ENCODE results near the gene DNAJB8. TPM values are rescaled to one million over a fixed set of nuclear protein-coding genes. Genes with fewer than 3 reads are reported as not detected.

The DNAJB8 gene
- total RNA-seq, 2 experiments from 2014 or later: not detected

- peaks cover 77% of the 10 kb centered on the region for H3K27me3 Mint-ChIP-seq
- intact Hi-C loops (cut with micrococcal nuclease): no loop called here
- POLR2A ChIA-PET: no interaction called here
- peak overlapping the region; percentile 73 for H3K4me3 Mint-ChIP-seq
- no peaks in the 10 kb centered on the region for H3K36me3 Mint-ChIP-seq
- no peak overlapping the region for H3K27ac Mint-ChIP-seq
- peaks cover 42% of the 10 kb centered on the region for H3K4me1 Mint-ChIP-seq (ENCODE audit: low read depth)
- CTCF ChIA-PET: interaction anchor here (0.8 to 2.1 kb wide), 3 partner anchors 11 to 61 kb away, joined by 3 to 6 read pairs (median 6); no protein-coding TSS in a partner anchor
- H3K9me3 Mint-ChIP-seq: no peaks in the 10 kb centered on the region
- peak; percentile 18 for DNase-seq
These were observed 20.2 kb upstream of the DNAJB8 start for GRCh38 chr3:128486681-128487537.

- CTCF ChIA-PET: interaction anchor here (0.8 to 1.0 kb wide), 2 partner anchors 13 to 60 kb away, joined by 3 read pairs; no protein-coding TSS in a partner anchor
- Mint-ChIP-seq H3K27ac (no peak overlapping the region), H3K9me3 (no peaks in the 10 kb centered on the region), H3K4me3 (peak overlapping the region; percentile 6), H3K27me3 (peaks cover 74% of the 10 kb centered on the region), H3K36me3 (no peaks in the 10 kb centered on the region), H3K4me1 (ENCODE audit: low read depth) (peaks cover 38% of the 10 kb centered on the region)
- no peak for DNase-seq
- intact Hi-C loops (cut with micrococcal nuclease): no loop called here
- POLR2A ChIA-PET: no interaction called here
These were observed 19.5 kb upstream of the DNAJB8 start for GRCh38 chr3:128486205-128486628.

GRCh38 chr3:128485282-128486204 lies 18.9 kb upstream of the DNAJB8 start:
- no peak overlapping the region for H3K27ac Mint-ChIP-seq
- peaks cover 34% of the 10 kb centered on the region for H3K4me1 Mint-ChIP-seq (ENCODE audit: low read depth)
- peaks cover 72% of the 10 kb centered on the region for H3K27me3 Mint-ChIP-seq
- POLR2A ChIA-PET: no interaction called here
- H3K36me3 Mint-ChIP-seq: no peaks in the 10 kb centered on the region
- intact Hi-C loops (cut with micrococcal nuclease): no loop called here
- no peaks in the 10 kb centered on the region for H3K9me3 Mint-ChIP-seq
- CTCF ChIA-PET: interaction anchor here (0.8 to 1.0 kb wide), 2 partner anchors 13 to 60 kb away, joined by 3 read pairs; no protein-coding TSS in a partner anchor
- no peak overlapping the region for H3K4me3 Mint-ChIP-seq
- no peak for DNase-seq

GRCh38 chr3:128484404-128485281 lies 18.0 kb upstream of the DNAJB8 start:
- CTCF ChIA-PET: no interaction called here
- DNase-seq: no peak
- intact Hi-C loops (cut with micrococcal nuclease): no loop called here

GRCh38 chr3:128483657-128484403 lies 17.1 kb upstream of the DNAJB8 start:
- Mint-ChIP-seq H3K9me3 (no peaks in the 10 kb centered on the region), H3K27me3 (peaks cover 66% of the 10 kb centered on the region), H3K4me1 (ENCODE audit: low read depth) (peaks cover 29% of the 10 kb centered on the region), H3K4me3 (no peak overlapping the region), H3K36me3 (no peaks in the 10 kb centered on the region), H3K27ac (no peak overlapping the region)
- intact Hi-C loops (cut with micrococcal nuclease): loop anchor here (1.0 kb wide), 1 partner anchor 7 kb away; no protein-coding TSS in a partner anchor
- CTCF ChIA-PET: interaction anchor here (1.0 to 2.5 kb wide), 3 partner anchors 46 to 197 kb away, joined by 3 to 6 read pairs (median 3); no protein-coding TSS in a partner anchor
- POLR2A ChIA-PET: interaction anchor here (0.7 kb wide), 1 partner anchor 35 kb away, joined by 3 read pairs; no protein-coding TSS in a partner anchor
- peak; percentile 15 for DNase-seq

More at GRCh38 chr3:128484404-128485281, 18.0 kb upstream of the DNAJB8 start:
- Mint-ChIP-seq H3K27ac (no peak overlapping the region), H3K4me3 (no peak overlapping the region), H3K9me3 (no peaks in the 10 kb centered on the region), H3K4me1 (ENCODE audit: low read depth) (peaks cover 30% of the 10 kb centered on the region), H3K27me3 (peaks cover 65% of the 10 kb centered on the region), H3K36me3 (no peaks in the 10 kb centered on the region)
- POLR2A ChIA-PET: no interaction called here

- Mint-ChIP-seq H3K9me3 (no peaks in the 10 kb centered on the region), H3K4me3 (no peak overlapping the region), H3K27me3 (peaks cover 68% of the 10 kb centered on the region), H3K36me3 (no peaks in the 10 kb centered on the region), H3K4me1 (ENCODE audit: low read depth) (peaks cover 22% of the 10 kb centered on the region), H3K27ac (no peak overlapping the region)
- POLR2A ChIA-PET: interaction anchor here (0.7 kb wide), 1 partner anchor 34 kb away, joined by 3 read pairs; no protein-coding TSS in a partner anchor
- intact Hi-C loops (cut with micrococcal nuclease): loop anchor here (1.0 kb wide), 1 partner anchor 8 kb away; no protein-coding TSS in a partner anchor
- CTCF ChIA-PET: interaction anchor here (0.8 to 2.5 kb wide), 5 partner anchors 14 to 197 kb away, joined by 3 to 6 read pairs (median 3); no protein-coding TSS in a partner anchor
- DNase-seq: no peak
These were observed 16.3 kb upstream of the DNAJB8 start for GRCh38 chr3:128482666-128483656.

GRCh38 chr3:128482175-128482574 lies 15.5 kb upstream of the DNAJB8 start:
- POLR2A ChIA-PET: no interaction called here
- Mint-ChIP-seq H3K27ac (no peak overlapping the region), H3K4me3 (no peak overlapping the region), H3K9me3 (no peaks in the 10 kb centered on the region), H3K27me3 (peaks cover 69% of the 10 kb centered on the region), H3K36me3 (no peaks in the 10 kb centered on the region), H3K4me1 (ENCODE audit: low read depth) (peaks cover 19% of the 10 kb centered on the region)
- CTCF ChIA-PET: interaction anchor here (1.3 to 2.5 kb wide), 2 partner anchors 15 to 44 kb away, joined by 4 to 6 read pairs; no protein-coding TSS in a partner anchor
- no peak for DNase-seq
- intact Hi-C loops (cut with micrococcal nuclease): no loop called here

GRCh38 chr3:128481438-128481942 lies 14.8 kb upstream of the DNAJB8 start:
- DNase-seq: no peak
- H3K9me3 Mint-ChIP-seq: no peaks in the 10 kb centered on the region
- no peak overlapping the region for H3K27ac Mint-ChIP-seq
- ChIA-PET CTCF (interaction anchor here (2.5 kb wide), 1 partner anchor 44 kb away, joined by 6 read pairs; no protein-coding TSS in a partner anchor), POLR2A (no interaction called here)
- H3K4me3 Mint-ChIP-seq: no peak overlapping the region
- H3K27me3 Mint-ChIP-seq: peaks cover 65% of the 10 kb centered on the region
- H3K4me1 Mint-ChIP-seq (ENCODE audit: low read depth): peaks cover 18% of the 10 kb centered on the region
- intact Hi-C loops (cut with micrococcal nuclease): no loop called here
- no peaks in the 10 kb centered on the region for H3K36me3 Mint-ChIP-seq

- H3K27ac Mint-ChIP-seq: no peak overlapping the region
- peaks cover 60% of the 10 kb centered on the region for H3K27me3 Mint-ChIP-seq
- peaks cover 14% of the 10 kb centered on the region for H3K4me1 Mint-ChIP-seq (ENCODE audit: low read depth)
- H3K4me3 Mint-ChIP-seq: no peak overlapping the region
- no peaks in the 10 kb centered on the region for H3K9me3 Mint-ChIP-seq
- CTCF ChIA-PET: no interaction called here
- intact Hi-C loops (cut with micrococcal nuclease): no loop called here
- H3K36me3 Mint-ChIP-seq: no peaks in the 10 kb centered on the region
- POLR2A ChIA-PET: no interaction called here
- DNase-seq: no peak
These were observed 14.2 kb upstream of the DNAJB8 start for GRCh38 chr3:128480717-128481437.
